WTC11 (cell line): ENCODE results near the gene ADAMTS8. TPM values are rescaled to one million over a fixed set of nuclear protein-coding genes. Genes with fewer than 3 reads are reported as not detected.

Experiments
- ATAC-seq: fragments of 200-7000 bp; cut with Tn5 transposase; 2 replicates; pipeline ENCODE4 v1.10.0; 2021; ENCODE audit warnings: mild to moderate bottlenecking, moderate library complexity
- CTCF ChIA-PET: fragments of 300-600 bp; sonication (Branson Sonifier 250); formaldehyde crosslinking; loops from one replicate; lab custom pipeline; 2021; ENCODE audit warnings: antibody characterized with exemption; lab: Charles Lee
- POLR2A ChIA-PET: fragments of 350-600 bp; sonication (Branson Sonifier 250); formaldehyde crosslinking; loops from one replicate; lab custom pipeline; 2021; ENCODE audit warnings: antibody characterized with exemption; lab: Charles Lee
- DNase-seq: peaks from one replicate; pipeline ENCODE4 v3.0.0; 2021; ENCODE audit warnings: low spot score
- H3K27ac Mint-ChIP-seq: 2 replicates; pipeline ENCODE4 v1.8.0; 2021; ENCODE audit warnings: mixed read lengths
- H3K27me3 Mint-ChIP-seq: 2 replicates; pipeline ENCODE4 v1.8.0; 2021; ENCODE audit warnings: low read depth, mild to moderate bottlenecking, moderate library complexity, mixed read lengths
- H3K36me3 Mint-ChIP-seq: 2 replicates; pipeline ENCODE4 v1.8.0; 2021; ENCODE audit warnings: mixed read lengths
- H3K4me1 Mint-ChIP-seq: 2 replicates; pipeline ENCODE4 v1.8.0; 2022; ENCODE audit warnings: mixed read lengths
- H3K4me3 Mint-ChIP-seq: 2 replicates; pipeline ENCODE4 v1.8.0; 2021; ENCODE audit warnings: mild to moderate bottlenecking, moderate library complexity, mixed read lengths
- H3K9me3 Mint-ChIP-seq: 2 replicates; pipeline ENCODE4 v1.8.0; 2021; ENCODE audit warnings: mixed read lengths
- AR ChIP-seq: fragments of 250-450 bp; sonication (Bioruptor Pico); IDR thresholded peaks from 2 replicates; pipeline ENCODE4 v1.9.0; 2021; ENCODE audit warnings: mild to moderate bottlenecking
- ATF2 ChIP-seq: sonication (generic); formaldehyde crosslinking; IDR thresholded peaks from 2 replicates; pipeline ENCODE4 v1.8.1; 2022; ENCODE audit warnings: low read depth, missing genetic modification reagents, borderline replicate concordance
- HMGA2 ChIP-seq: fragments of 250-450 bp; sonication (Bioruptor Pico); IDR thresholded peaks from 2 replicates; pipeline ENCODE4 v1.4.0; 2021; ENCODE audit warnings: mild to moderate bottlenecking, moderate library complexity
- JAZF1 ChIP-seq: fragments of 250-450 bp; sonication (Bioruptor Pico); IDR thresholded peaks from 2 replicates; pipeline ENCODE4 v1.9.0; 2021; ENCODE audit warnings: moderate library complexity, mild to moderate bottlenecking, inconsistent platforms
- JUN ChIP-seq: sonication (generic); formaldehyde crosslinking; IDR thresholded peaks from 2 replicates; pipeline ENCODE4 v1.8.0; 2023; ENCODE audit warnings: mild to moderate bottlenecking, missing genetic modification reagents
- MYBL2 ChIP-seq: sonication (generic); formaldehyde crosslinking; IDR thresholded peaks from 2 replicates; pipeline ENCODE4 v1.8.1; 2023; ENCODE audit warnings: mild to moderate bottlenecking, moderate library complexity, missing genetic modification reagents
- NFE2L1 ChIP-seq: sonication (generic); formaldehyde crosslinking; IDR thresholded peaks from 2 replicates; pipeline ENCODE4 v1.8.1; 2023; ENCODE audit warnings: missing genetic modification reagents
- NFYB ChIP-seq: sonication (generic); formaldehyde crosslinking; conservative IDR thresholded peaks from 2 replicates; pipeline ENCODE4 v1.8.0; 2022; ENCODE audit warnings: low read depth, missing genetic modification reagents
- NR3C1 ChIP-seq: sonication (generic); formaldehyde crosslinking; conservative IDR thresholded peaks from 2 replicates; pipeline ENCODE4 v1.8.1; 2023; ENCODE audit warnings: low read depth, mild to moderate bottlenecking, missing genetic modification reagents
- SMAD4 ChIP-seq: sonication (generic); formaldehyde crosslinking; IDR thresholded peaks from 2 replicates; pipeline ENCODE4 v1.8.0; 2022; ENCODE audit warnings: mild to moderate bottlenecking, missing genetic modification reagents
- TEAD4 ChIP-seq: sonication (generic); formaldehyde crosslinking; IDR thresholded peaks from 2 replicates; pipeline ENCODE4 v1.8.0; 2022; ENCODE audit warnings: mild to moderate bottlenecking, missing genetic modification reagents
- TP53 ChIP-seq: sonication (generic); formaldehyde crosslinking; IDR thresholded peaks from 2 replicates; pipeline ENCODE4 v1.8.1; 2023; ENCODE audit warnings: mild to moderate bottlenecking, missing genetic modification reagents
- ZNF263 ChIP-seq: sonication (generic); formaldehyde crosslinking; IDR thresholded peaks from 2 replicates; pipeline ENCODE4 v1.8.1; 2022; ENCODE audit warnings: low read depth, mild to moderate bottlenecking, moderate library complexity, missing genetic modification reagents
- ZNF396 ChIP-seq: fragments of 250-450 bp; sonication (Bioruptor Pico); IDR thresholded peaks from 2 replicates; pipeline ENCODE4 v1.8.0; 2021; ENCODE audit warnings: mild to moderate bottlenecking, moderate library complexity, borderline replicate concordance
- total RNA-seq: library from RNA; stranded (reverse); gene quantifications from 3 replicates; pipeline ENCODE4 v1.2.3, GENCODE V29; 2021
- TF ChIP-seq, protein P1 (sequence below): sonication (generic); formaldehyde crosslinking; IDR thresholded peaks from 2 replicates; pipeline ENCODE4 v1.8.1; 2022; ENCODE audit warnings: low read depth, mild to moderate bottlenecking, moderate library complexity, missing genetic modification reagents, borderline replicate concordance
- TF ChIP-seq, protein P2 (sequence below): sonication (generic); formaldehyde crosslinking; IDR thresholded peaks from 2 replicates; pipeline ENCODE4 v1.8.0; 2022; ENCODE audit warnings: mild to moderate bottlenecking, missing genetic modification reagents

The ADAMTS8 gene
- total RNA-seq, 1 experiment from 2014 or later = 9.9 TPM

- TF ChIP-seq, protein P1, sequence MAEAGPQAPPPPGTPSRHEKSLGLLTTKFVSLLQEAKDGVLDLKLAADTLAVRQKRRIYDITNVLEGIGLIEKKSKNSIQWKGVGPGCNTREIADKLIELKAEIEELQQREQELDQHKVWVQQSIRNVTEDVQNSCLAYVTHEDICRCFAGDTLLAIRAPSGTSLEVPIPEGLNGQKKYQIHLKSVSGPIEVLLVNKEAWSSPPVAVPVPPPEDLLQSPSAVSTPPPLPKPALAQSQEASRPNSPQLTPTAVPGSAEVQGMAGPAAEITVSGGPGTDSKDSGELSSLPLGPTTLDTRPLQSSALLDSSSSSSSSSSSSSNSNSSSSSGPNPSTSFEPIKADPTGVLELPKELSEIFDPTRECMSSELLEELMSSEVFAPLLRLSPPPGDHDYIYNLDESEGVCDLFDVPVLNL = no peak
- no peak for TF ChIP-seq NR3C1
Observed at GRCh38 chr11:130469181-130469580, 40.8 kb upstream of the ADAMTS8 start (continued).

DNA sequence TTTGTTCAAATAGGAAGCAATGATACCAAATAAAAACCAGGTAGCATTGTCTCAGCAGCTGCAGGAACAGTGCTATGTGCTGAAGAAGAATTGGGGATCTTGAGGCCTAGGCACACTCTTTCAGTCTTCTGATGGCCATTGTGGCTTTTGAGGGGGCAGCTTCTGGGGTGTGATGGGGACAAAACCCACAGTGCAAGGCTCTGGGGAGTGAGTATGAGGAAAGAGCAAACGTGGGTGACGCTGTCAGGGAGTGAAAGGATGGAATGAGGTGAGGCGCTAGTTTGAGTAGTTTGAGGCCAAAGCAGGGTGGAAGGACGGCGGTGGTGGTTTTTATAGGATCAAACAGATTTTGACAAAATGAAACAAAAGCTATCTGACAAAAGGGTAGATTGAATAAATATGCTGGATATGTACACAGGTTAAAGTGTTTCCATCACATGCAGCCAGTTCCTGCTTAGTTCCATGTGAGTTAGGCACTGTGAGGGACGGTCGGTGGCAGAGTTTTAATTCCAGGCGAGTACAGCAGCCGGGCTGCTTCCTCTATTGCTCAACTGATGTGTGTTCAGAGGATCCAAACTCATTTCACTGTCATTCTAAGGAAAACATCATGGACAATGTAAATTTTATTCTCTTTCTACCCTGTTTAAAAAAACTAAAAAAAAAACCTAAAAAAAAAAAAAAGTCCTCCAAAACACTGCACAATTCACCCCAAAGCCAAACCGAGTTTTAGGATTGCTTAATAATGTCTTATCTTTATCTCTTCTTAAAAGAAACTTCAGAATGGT is 38.9 kb upstream of the ADAMTS8 start:
- no peak overlapping the region for H3K27ac Mint-ChIP-seq
- no peak for ATAC-seq
- H3K36me3 Mint-ChIP-seq = no peaks in the 10 kb centered on the region
- CTCF ChIA-PET = no interaction called here
- no peak for DNase-seq
- POLR2A ChIA-PET = no interaction called here
- no peaks in the 10 kb centered on the region for H3K4me1 Mint-ChIP-seq
- no peak overlapping the region for H3K4me3 Mint-ChIP-seq
- no peak for TF ChIP-seq AR (CRISPR knock-in tag)
- TF ChIP-seq, protein P2, sequence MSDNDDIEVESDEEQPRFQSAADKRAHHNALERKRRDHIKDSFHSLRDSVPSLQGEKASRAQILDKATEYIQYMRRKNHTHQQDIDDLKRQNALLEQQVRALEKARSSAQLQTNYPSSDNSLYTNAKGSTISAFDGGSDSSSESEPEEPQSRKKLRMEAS (CRISPR knock-in tag) = no peak
- no peak for TF ChIP-seq TP53 (CRISPR knock-in tag)
- TF ChIP-seq SMAD4 (CRISPR knock-in tag) = no peak
- TF ChIP-seq TEAD4 (CRISPR knock-in tag) = no peak
- H3K9me3 Mint-ChIP-seq = no peaks in the 10 kb centered on the region
- H3K27me3 Mint-ChIP-seq = no peaks in the 10 kb centered on the region

- Mint-ChIP-seq H3K4me1 (no peaks in the 10 kb centered on the region), H3K36me3 (no peaks in the 10 kb centered on the region), H3K27ac (no peak overlapping the region), H3K9me3 (no peaks in the 10 kb centered on the region), H3K4me3 (no peak overlapping the region), H3K27me3 (no peaks in the 10 kb centered on the region)
- ChIA-PET CTCF (interaction anchor here (1.7 to 1.9 kb wide), 2 partner anchors 16 to 397 kb away, joined by 4 read pairs; no protein-coding TSS in a partner anchor), POLR2A (no interaction called here)
- ATAC-seq = no peak
- TF ChIP-seq ATF2 (CRISPR knock-in tag) (no peak), ZNF263 (CRISPR knock-in tag) (no peak), ZNF396 (CRISPR knock-in tag) (no peak), JAZF1 (CRISPR knock-in tag) (no peak), NFYB (CRISPR knock-in tag) (no peak)
- DNase-seq = no peak
Observed at GRCh38 chr11:130465263-130465662, 36.9 kb upstream of the ADAMTS8 start.

DNA sequence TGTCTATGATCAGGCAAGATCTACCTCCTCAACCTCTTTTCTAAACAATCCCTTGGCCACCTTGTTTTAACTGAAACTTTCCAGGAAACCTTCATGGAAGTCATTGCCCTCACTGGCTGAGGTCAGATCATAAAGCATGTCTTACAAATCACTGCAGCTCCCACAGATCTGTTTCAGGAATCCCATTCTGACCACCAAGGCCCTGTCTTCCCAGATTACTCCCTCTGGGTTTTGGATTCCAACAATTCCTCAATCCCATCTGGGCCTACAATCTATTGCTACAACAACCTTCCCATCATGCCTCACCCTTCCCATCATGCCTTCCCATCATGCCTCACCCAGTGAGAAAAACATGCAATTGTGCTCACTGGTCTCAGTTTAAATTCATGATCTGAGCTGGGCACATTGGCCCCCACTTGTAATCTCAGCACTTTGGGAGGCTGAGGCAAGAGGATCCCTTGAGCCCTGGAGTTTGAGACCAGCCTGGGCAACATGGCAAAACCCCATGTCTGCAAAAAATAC is 35.9 kb upstream of the ADAMTS8 start:
- DNase-seq = no peak
- POLR2A ChIA-PET = no interaction called here
- Mint-ChIP-seq H3K9me3 (no peaks in the 10 kb centered on the region), H3K36me3 (no peaks in the 10 kb centered on the region)
- no peak for TF ChIP-seq HMGA2
- no peak for TF ChIP-seq MYBL2 (CRISPR knock-in tag)
- no peak for TF ChIP-seq TP53 (CRISPR knock-in tag)
- TF ChIP-seq NFE2L1 (CRISPR knock-in tag) = no peak
- no peak for TF ChIP-seq JUN (CRISPR knock-in tag)
- TF ChIP-seq, all 79 proteins: peak for 0
- no peak overlapping the region for H3K27ac Mint-ChIP-seq
- H3K27me3 Mint-ChIP-seq = no peaks in the 10 kb centered on the region
- no peak overlapping the region for H3K4me3 Mint-ChIP-seq
- no peak for ATAC-seq
- CTCF ChIA-PET = interaction anchor here (0.5 to 1.9 kb wide), 2 partner anchors 15 to 470 kb away, joined by 4 to 6 read pairs; no protein-coding TSS in a partner anchor
- H3K4me1 Mint-ChIP-seq = no peaks in the 10 kb centered on the region
